ENCODE measurements around the gene TPO. TPM values are rescaled to one million over a fixed set of nuclear protein-coding genes. Genes with fewer than 3 reads are reported as not detected.

TPO gene
- total RNA-seq, 1 experiment from 2014 or later = not detected

GRCh38 chr2:1586251-1586922, 173.1 kb downstream of the TPO start:
- POLR2A ChIA-PET = no interaction called here
- no peaks in the 10 kb centered on the region for H3K27me3 Mint-ChIP-seq (ENCODE audit: low read depth)
- peaks cover 18% of the 10 kb centered on the region for H3K4me1 Mint-ChIP-seq
- H3K27ac Mint-ChIP-seq = no peak overlapping the region; the same call in 1 of the 2 replicates
- ATAC-seq (no peak), DNase-seq (ENCODE audit: low spot score) (no peak)
- CTCF ChIA-PET = interaction anchor here (0.7 to 1.5 kb wide), 4 partner anchors 35 to 186 kb away, joined by 3 to 4 read pairs (median 3); no protein-coding TSS in a partner anchor
- no peaks in the 10 kb centered on the region for H3K9me3 Mint-ChIP-seq
- no peak overlapping the region for H3K4me3 Mint-ChIP-seq
- peaks cover 4% of the 10 kb centered on the region for H3K36me3 Mint-ChIP-seq
- no peak for TF ChIP-seq RELA (CRISPR knock-in tag; IDR thresholded peaks at IDR 0.05; ENCODE audit: borderline replicate concordance)
- TF ChIP-seq SOX15 (CRISPR knock-in tag; IDR thresholded peaks at IDR 0.05) = no peak
- no peak for TF ChIP-seq ESRRA (CRISPR knock-in tag; IDR thresholded peaks at IDR 0.05; ENCODE audit: borderline replicate concordance)
- no peak for TF ChIP-seq CTCF (IDR thresholded peaks at IDR 0.05)
- TF ChIP-seq ZNF281 (CRISPR knock-in tag; IDR thresholded peaks at IDR 0.05) = no peak
- TF ChIP-seq MXD4 (CRISPR knock-in tag; IDR thresholded peaks at IDR 0.05; ENCODE audit: borderline replicate concordance) = no peak
- no peak for TF ChIP-seq MYBL2 (CRISPR knock-in tag; IDR thresholded peaks at IDR 0.05)
- TF ChIP-seq ZNF138 (CRISPR knock-in tag; conservative IDR thresholded peaks at IDR 0.05) = no peak
- TF ChIP-seq GTF2I (CRISPR knock-in tag; conservative IDR thresholded peaks at IDR 0.05) = no peak
- TF ChIP-seq CBFB (CRISPR knock-in tag; IDR thresholded peaks at IDR 0.05; ENCODE audit: low read depth) = no peak
- no peak for TF ChIP-seq JUN (CRISPR knock-in tag; IDR thresholded peaks at IDR 0.05)
- no peak for TF ChIP-seq GRHL2 (CRISPR knock-in tag; IDR thresholded peaks at IDR 0.05; ENCODE audit: insufficient replicate concordance, severe bottlenecking)
- TF ChIP-seq ATF3 (CRISPR knock-in tag; conservative IDR thresholded peaks at IDR 0.05) = no peak
- no peak for TF ChIP-seq ZNF416 (CRISPR knock-in tag; IDR thresholded peaks at IDR 0.05)
- TF ChIP-seq EMX1 (CRISPR knock-in tag; IDR thresholded peaks at IDR 0.05) = no peak
- TF ChIP-seq NFATC4 (CRISPR knock-in tag; IDR thresholded peaks at IDR 0.05) = no peak

GRCh38 chr2:1586923-1587840, 173.9 kb downstream of the TPO start:
- ChIA-PET CTCF (interaction anchor here (0.9 to 1.5 kb wide), 3 partner anchors 36 to 186 kb away, joined by 3 to 4 read pairs (median 3); no protein-coding TSS in a partner anchor), POLR2A (no interaction called here)
- DNase-seq (ENCODE audit: low spot score) (no peak), ATAC-seq (no peak)
- H3K27me3 Mint-ChIP-seq (ENCODE audit: low read depth) = no peaks in the 10 kb centered on the region
- no peak overlapping the region for H3K4me3 Mint-ChIP-seq
- peaks cover 4% of the 10 kb centered on the region for H3K36me3 Mint-ChIP-seq
- no peak overlapping the region for H3K27ac Mint-ChIP-seq
- H3K9me3 Mint-ChIP-seq = no peaks in the 10 kb centered on the region
- peaks cover 23% of the 10 kb centered on the region for H3K4me1 Mint-ChIP-seq
- TF ChIP-seq MYBL2 (CRISPR knock-in tag; IDR thresholded peaks at IDR 0.05) = no peak
- TF ChIP-seq GTF2I (CRISPR knock-in tag; conservative IDR thresholded peaks at IDR 0.05) = no peak
- TF ChIP-seq TEAD4 (CRISPR knock-in tag; IDR thresholded peaks at IDR 0.05) = no peak
- no peak for TF ChIP-seq OVOL2 (CRISPR knock-in tag; IDR thresholded peaks at IDR 0.05; ENCODE audit: borderline replicate concordance)
- TF ChIP-seq ZBTB21 (CRISPR knock-in tag; IDR thresholded peaks at IDR 0.05; ENCODE audit: borderline replicate concordance) = no peak
- no peak for TF ChIP-seq JUN (CRISPR knock-in tag; IDR thresholded peaks at IDR 0.05)
- TF ChIP-seq RORB (CRISPR knock-in tag; IDR thresholded peaks at IDR 0.05) = no peak
- TF ChIP-seq ZNF219 (CRISPR knock-in tag; IDR thresholded peaks at IDR 0.05; ENCODE audit: borderline replicate concordance) = no peak
- TF ChIP-seq MXD4 (CRISPR knock-in tag; IDR thresholded peaks at IDR 0.05; ENCODE audit: borderline replicate concordance) = no peak
- TF ChIP-seq NR1H2 (CRISPR knock-in tag; IDR thresholded peaks at IDR 0.05) = no peak
- TF ChIP-seq HMGA2 (CRISPR knock-in tag; IDR thresholded peaks at IDR 0.05) = no peak
- no peak for TF ChIP-seq ARID4B (CRISPR knock-in tag; IDR thresholded peaks at IDR 0.05; ENCODE audit: borderline replicate concordance)
- no peak for TF ChIP-seq ETV6 (CRISPR knock-in tag; IDR thresholded peaks at IDR 0.05)
